ENCODE data around the gene GPX6. TPM values are rescaled to one million over a fixed set of nuclear protein-coding genes. Genes with fewer than 3 reads are reported as not detected.

Gene GPX6
- total RNA-seq: not detected in 2 replicates

GRCh38 chr6:28515676-28516075, at the start of gene GPX6:
Gene GPX6, minus strand, starts transcription at chr6:28515793. Its CDS starts 50 bp downstream, at chr6:28515743.

GRCh38 chr6:28525496-28526039, 10.0 kb upstream of the GPX6 start, which contains the start of gene GPX5:
Gene GPX5, plus strand, starts transcription at chr6:28525881. Its CDS starts 133 bp downstream, at chr6:28526014.

Other genes starting within 250 kb of the GPX6 start
- 15.0 and 15.1 TPM in 2 replicates for gene ZSCAN26, start 248.7 kb downstream of the GPX6 start, total RNA-seq
- 9.1 and 9.7 TPM in 2 replicates for gene PGBD1, start 234.2 kb downstream of the GPX6 start, total RNA-seq
- 66.2 and 80.3 TPM in 2 replicates for gene ZSCAN31, start 179.6 kb downstream of the GPX6 start, total RNA-seq
- gene ZKSCAN3, start 165.8 kb downstream of the GPX6 start, total RNA-seq: 3.1 and 3.4 TPM in 2 replicates
- gene ZSCAN12, start 116.0 kb downstream of the GPX6 start, total RNA-seq: 4.9 and 5.7 TPM in 2 replicates
- 0.65 and 1.5 TPM in 2 replicates for gene ZSCAN23, start 72.3 kb downstream of the GPX6 start, total RNA-seq
- gene GPX5, start 10.1 kb upstream of the GPX6 start, total RNA-seq: not detected in 2 replicates